ENCODE measurements around the gene PNKD. TPM values are rescaled to one million over a fixed set of nuclear protein-coding genes. Genes with fewer than 3 reads are reported as not detected.

PNKD gene
- total RNA-seq, 1 experiment from 2014 or later: 49.8 TPM

DNA sequence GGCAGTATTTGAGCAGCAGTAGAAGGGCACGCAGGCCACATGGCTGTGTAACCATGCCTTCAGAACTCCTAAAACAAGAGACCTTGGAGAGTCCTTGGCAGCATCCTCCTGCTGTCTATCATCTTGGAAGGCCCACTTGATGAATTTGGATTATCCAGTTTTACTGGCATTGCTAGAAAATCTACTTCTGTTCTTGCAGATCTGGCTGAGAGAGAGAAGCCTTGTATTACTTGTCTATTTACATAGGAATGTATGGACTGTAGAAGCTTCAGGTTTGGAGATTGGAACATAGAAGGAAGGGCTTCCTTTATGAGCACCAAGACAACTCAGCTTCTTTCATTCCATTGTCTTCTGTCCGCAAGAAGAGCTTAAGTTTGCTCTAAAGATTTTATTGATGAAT is 25.7 kb upstream of the PNKD start:
- H3K9me3 Mint-ChIP-seq: no peaks in the 10 kb centered on the region
- H3K4me3 Mint-ChIP-seq: no peak overlapping the region
- POLR2A ChIA-PET: no interaction called here
- peaks cover 89% of the 10 kb centered on the region for H3K36me3 Mint-ChIP-seq
- DNase-seq (ENCODE audit: low spot score) (no peak), ATAC-seq (no peak)
- no peak overlapping the region for H3K27ac Mint-ChIP-seq
- no peaks in the 10 kb centered on the region for H3K4me1 Mint-ChIP-seq
- TF ChIP-seq, protein P1, sequence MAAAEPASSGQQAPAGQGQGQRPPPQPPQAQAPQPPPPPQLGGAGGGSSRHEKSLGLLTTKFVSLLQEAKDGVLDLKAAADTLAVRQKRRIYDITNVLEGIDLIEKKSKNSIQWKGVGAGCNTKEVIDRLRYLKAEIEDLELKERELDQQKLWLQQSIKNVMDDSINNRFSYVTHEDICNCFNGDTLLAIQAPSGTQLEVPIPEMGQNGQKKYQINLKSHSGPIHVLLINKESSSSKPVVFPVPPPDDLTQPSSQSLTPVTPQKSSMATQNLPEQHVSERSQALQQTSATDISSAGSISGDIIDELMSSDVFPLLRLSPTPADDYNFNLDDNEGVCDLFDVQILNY (CRISPR knock-in tag; IDR thresholded peaks at IDR 0.05): no peak
- TF ChIP-seq, protein P2, sequence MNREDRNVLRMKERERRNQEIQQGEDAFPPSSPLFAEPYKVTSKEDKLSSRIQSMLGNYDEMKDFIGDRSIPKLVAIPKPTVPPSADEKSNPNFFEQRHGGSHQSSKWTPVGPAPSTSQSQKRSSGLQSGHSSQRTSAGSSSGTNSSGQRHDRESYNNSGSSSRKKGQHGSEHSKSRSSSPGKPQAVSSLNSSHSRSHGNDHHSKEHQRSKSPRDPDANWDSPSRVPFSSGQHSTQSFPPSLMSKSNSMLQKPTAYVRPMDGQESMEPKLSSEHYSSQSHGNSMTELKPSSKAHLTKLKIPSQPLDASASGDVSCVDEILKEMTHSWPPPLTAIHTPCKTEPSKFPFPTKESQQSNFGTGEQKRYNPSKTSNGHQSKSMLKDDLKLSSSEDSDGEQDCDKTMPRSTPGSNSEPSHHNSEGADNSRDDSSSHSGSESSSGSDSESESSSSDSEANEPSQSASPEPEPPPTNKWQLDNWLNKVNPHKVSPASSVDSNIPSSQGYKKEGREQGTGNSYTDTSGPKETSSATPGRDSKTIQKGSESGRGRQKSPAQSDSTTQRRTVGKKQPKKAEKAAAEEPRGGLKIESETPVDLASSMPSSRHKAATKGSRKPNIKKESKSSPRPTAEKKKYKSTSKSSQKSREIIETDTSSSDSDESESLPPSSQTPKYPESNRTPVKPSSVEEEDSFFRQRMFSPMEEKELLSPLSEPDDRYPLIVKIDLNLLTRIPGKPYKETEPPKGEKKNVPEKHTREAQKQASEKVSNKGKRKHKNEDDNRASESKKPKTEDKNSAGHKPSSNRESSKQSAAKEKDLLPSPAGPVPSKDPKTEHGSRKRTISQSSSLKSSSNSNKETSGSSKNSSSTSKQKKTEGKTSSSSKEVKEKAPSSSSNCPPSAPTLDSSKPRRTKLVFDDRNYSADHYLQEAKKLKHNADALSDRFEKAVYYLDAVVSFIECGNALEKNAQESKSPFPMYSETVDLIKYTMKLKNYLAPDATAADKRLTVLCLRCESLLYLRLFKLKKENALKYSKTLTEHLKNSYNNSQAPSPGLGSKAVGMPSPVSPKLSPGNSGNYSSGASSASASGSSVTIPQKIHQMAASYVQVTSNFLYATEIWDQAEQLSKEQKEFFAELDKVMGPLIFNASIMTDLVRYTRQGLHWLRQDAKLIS (CRISPR knock-in tag; IDR thresholded peaks at IDR 0.05; ENCODE audit: borderline replicate concordance): no peak
- TF ChIP-seq, protein P3, sequence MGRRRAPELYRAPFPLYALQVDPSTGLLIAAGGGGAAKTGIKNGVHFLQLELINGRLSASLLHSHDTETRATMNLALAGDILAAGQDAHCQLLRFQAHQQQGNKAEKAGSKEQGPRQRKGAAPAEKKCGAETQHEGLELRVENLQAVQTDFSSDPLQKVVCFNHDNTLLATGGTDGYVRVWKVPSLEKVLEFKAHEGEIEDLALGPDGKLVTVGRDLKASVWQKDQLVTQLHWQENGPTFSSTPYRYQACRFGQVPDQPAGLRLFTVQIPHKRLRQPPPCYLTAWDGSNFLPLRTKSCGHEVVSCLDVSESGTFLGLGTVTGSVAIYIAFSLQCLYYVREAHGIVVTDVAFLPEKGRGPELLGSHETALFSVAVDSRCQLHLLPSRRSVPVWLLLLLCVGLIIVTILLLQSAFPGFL (CRISPR knock-in tag; IDR thresholded peaks at IDR 0.05; ENCODE audit: borderline replicate concordance): no peak
- TF ChIP-seq NR2C2 (CRISPR knock-in tag; IDR thresholded peaks at IDR 0.05): no peak
- TF ChIP-seq FOXP1 (CRISPR knock-in tag; IDR thresholded peaks at IDR 0.05; ENCODE audit: borderline replicate concordance): no peak
- TF ChIP-seq, protein P4, sequence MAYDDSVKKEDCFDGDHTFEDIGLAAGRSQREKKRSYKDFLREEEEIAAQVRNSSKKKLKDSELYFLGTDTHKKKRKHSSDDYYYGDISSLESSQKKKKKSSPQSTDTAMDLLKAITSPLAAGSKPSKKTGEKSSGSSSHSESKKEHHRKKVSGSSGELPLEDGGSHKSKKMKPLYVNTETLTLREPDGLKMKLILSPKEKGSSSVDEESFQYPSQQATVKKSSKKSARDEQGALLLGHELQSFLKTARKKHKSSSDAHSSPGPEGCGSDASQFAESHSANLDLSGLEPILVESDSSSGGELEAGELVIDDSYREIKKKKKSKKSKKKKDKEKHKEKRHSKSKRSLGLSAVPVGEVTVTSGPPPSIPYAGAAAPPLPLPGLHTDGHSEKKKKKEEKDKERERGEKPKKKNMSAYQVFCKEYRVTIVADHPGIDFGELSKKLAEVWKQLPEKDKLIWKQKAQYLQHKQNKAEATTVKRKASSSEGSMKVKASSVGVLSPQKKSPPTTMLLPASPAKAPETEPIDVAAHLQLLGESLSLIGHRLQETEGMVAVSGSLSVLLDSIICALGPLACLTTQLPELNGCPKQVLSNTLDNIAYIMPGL (CRISPR knock-in tag; IDR thresholded peaks at IDR 0.05): no peak
- TF ChIP-seq NFYB (CRISPR knock-in tag; conservative IDR thresholded peaks at IDR 0.05; ENCODE audit: low read depth): no peak
- no peaks in the 10 kb centered on the region for H3K27me3 Mint-ChIP-seq (ENCODE audit: low read depth)
- CTCF ChIA-PET: no interaction called here

DNA sequence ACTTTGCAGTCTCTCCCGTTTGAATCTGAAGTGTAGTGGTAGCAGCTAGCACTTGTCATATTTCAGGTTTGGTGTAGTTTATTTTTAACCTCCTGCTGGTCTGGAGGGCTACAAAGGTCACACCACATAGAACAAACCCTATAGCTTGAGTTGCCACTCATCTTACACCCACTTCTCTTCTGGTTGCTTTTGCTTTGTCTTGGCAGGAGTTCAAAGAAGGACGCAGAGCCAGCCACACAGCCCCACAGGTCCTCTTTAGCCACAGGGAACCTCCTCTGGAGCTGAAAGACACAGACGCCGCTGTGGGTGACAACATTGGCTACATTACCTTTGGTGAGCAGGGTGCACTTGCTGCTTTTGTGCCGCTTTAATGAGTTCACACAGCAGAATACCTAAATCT is 25.1 kb upstream of the PNKD start:
- H3K27ac Mint-ChIP-seq: no peak overlapping the region
- H3K4me1 Mint-ChIP-seq: no peaks in the 10 kb centered on the region
- ATAC-seq (no peak), DNase-seq (ENCODE audit: low spot score) (no peak)
- POLR2A ChIA-PET: no interaction called here
- no peaks in the 10 kb centered on the region for H3K27me3 Mint-ChIP-seq (ENCODE audit: low read depth)
- peaks cover 89% of the 10 kb centered on the region for H3K36me3 Mint-ChIP-seq
- no peaks in the 10 kb centered on the region for H3K9me3 Mint-ChIP-seq
- H3K4me3 Mint-ChIP-seq: no peak overlapping the region
- CTCF ChIA-PET: no interaction called here
- no peak for TF ChIP-seq ZNF423 (CRISPR knock-in tag; IDR thresholded peaks at IDR 0.05)
- TF ChIP-seq, protein P3 (CRISPR knock-in tag; IDR thresholded peaks at IDR 0.05; ENCODE audit: borderline replicate concordance): no peak
- TF ChIP-seq, protein P4 (CRISPR knock-in tag; IDR thresholded peaks at IDR 0.05): no peak
- TF ChIP-seq, protein P5, sequence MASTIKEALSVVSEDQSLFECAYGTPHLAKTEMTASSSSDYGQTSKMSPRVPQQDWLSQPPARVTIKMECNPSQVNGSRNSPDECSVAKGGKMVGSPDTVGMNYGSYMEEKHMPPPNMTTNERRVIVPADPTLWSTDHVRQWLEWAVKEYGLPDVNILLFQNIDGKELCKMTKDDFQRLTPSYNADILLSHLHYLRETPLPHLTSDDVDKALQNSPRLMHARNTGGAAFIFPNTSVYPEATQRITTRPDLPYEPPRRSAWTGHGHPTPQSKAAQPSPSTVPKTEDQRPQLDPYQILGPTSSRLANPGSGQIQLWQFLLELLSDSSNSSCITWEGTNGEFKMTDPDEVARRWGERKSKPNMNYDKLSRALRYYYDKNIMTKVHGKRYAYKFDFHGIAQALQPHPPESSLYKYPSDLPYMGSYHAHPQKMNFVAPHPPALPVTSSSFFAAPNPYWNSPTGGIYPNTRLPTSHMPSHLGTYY (CRISPR knock-in tag; IDR thresholded peaks at IDR 0.05): no peak

Measured in WTC11 (cell line).